Ammon's horn (tissue), 1 donor: ENCODE results near the gene FAM98B.
"Not testable (repeated sequence)": the region's sequence is repeated elsewhere in the genome, so short reads cannot be mapped to it uniquely, and the experiment has no call there.

Experiments
- DNase-seq: peaks from one replicate; pipeline ENCODE4 v3.0.0-alpha.2; 2016; ENCODE audit warnings: low spot score

Gene FAM98B

GRCh38 chr15:38453971-38454695 lies at the start of gene FAM98B:
TSS of gene FAM98B (plus strand) at chr15:38454127. CDS start at chr15:38454162, 35 bp downstream.
- DNase-seq, result peak; percentile 87

GRCh38 chr15:38406436-38406835 lies 47.5 kb upstream of the FAM98B start:
- peak; percentile 11 for DNase-seq

GRCh38 chr15:38408576-38408975 lies 45.4 kb upstream of the FAM98B start:
- DNase-seq, result no peak

GRCh38 chr15:38411902-38412301 lies 42.0 kb upstream of the FAM98B start:
- peak; percentile 4 for DNase-seq

GRCh38 chr15:38412466-38412865 lies 41.5 kb upstream of the FAM98B start:
- DNase-seq, result no peak

GRCh38 chr15:38414357-38414756 lies 39.6 kb upstream of the FAM98B start:
- DNase-seq, result peak; percentile 90

GRCh38 chr15:38421069-38421690 lies 32.7 kb upstream of the FAM98B start:
- no peak for DNase-seq

GRCh38 chr15:38424101-38424552 lies 29.8 kb upstream of the FAM98B start:
- no peak for DNase-seq

- DNase-seq, result no peak
These were observed 28.7 kb upstream of the FAM98B start for GRCh38 chr15:38425269-38425668.

- no peak for DNase-seq
These were observed 26.5 kb upstream of the FAM98B start for GRCh38 chr15:38427380-38427779.

- DNase-seq, result no peak
These were observed 23.7 kb upstream of the FAM98B start for GRCh38 chr15:38430106-38430760.

GRCh38 chr15:38436993-38437392 lies 16.9 kb upstream of the FAM98B start:
- no peak for DNase-seq

- not testable (repeated sequence) for DNase-seq
These were observed 16.3 kb upstream of the FAM98B start for GRCh38 chr15:38437603-38438002.

GRCh38 chr15:38438031-38438986 lies 15.6 kb upstream of the FAM98B start:
- DNase-seq, result no peak

GRCh38 chr15:38440353-38441129 lies 13.4 kb upstream of the FAM98B start:
- DNase-seq, result peak; percentile 82

- DNase-seq, result no peak
These were observed 12.8 kb upstream of the FAM98B start for GRCh38 chr15:38441130-38441519.

GRCh38 chr15:38454696-38455090 lies 766 bp downstream of the FAM98B start:
- DNase-seq, result peak; percentile 29

GRCh38 chr15:38455092-38455491 lies 1.2 kb downstream of the FAM98B start:
- peak; percentile 7 for DNase-seq

GRCh38 chr15:38458646-38459045 lies 4.7 kb downstream of the FAM98B start:
- no peak for DNase-seq

GRCh38 chr15:38459480-38459879 lies 5.6 kb downstream of the FAM98B start:
- no peak for DNase-seq

GRCh38 chr15:38460543-38460942 lies 6.6 kb downstream of the FAM98B start:
- DNase-seq, result no peak
